Psoas muscle (tissue), 8 donors: ENCODE results near the gene SOWAHB. TPM values are rescaled to one million over a fixed set of nuclear protein-coding genes. Genes with fewer than 3 reads are reported as not detected.

Experiments used
- ATAC-seq, 4 donors: fragments of 200-7000 bp; cut with Tn5 transposase; one replicate each; pipeline ENCODE4 v1.9.1; 2020; ENCODE audit warnings: moderate library complexity in 3 of 4, mild to moderate bottlenecking in 2 of 4
- DNase-seq, 2 donors: peaks; one replicate each; pipeline ENCODE4 v3.0.0-alpha.2; 2020
- H3K27ac ChIP-seq: fragments of 200-600 bp; one replicate; pipeline ENCODE4 v1.8.0; 2022
- H3K27me3 ChIP-seq, 3 donors: fragments of 200-600 bp in 1 of 3; one replicate each; pipeline versions ENCODE4 v1.6.1 to v1.8.0; 2013 to 2022; ENCODE audit warnings: low read length in 2 of 3, mild to moderate bottlenecking in 2 of 3, moderate library complexity in 1 of 3; ENCODE audit not compliant: insufficient read depth in 3 of 3
- H3K36me3 ChIP-seq, 2 donors: fragments of 200-600 bp in 1 of 2; one replicate each; pipeline versions ENCODE4 v1.6.1 to v1.8.0; 2013 to 2022; ENCODE audit warnings: low read depth in 1 of 2, mild to moderate bottlenecking in 1 of 2, moderate library complexity in 1 of 2; ENCODE audit not compliant: insufficient read depth in 1 of 2
- H3K4me1 ChIP-seq: fragments of 200-600 bp; one replicate; pipeline ENCODE4 v1.8.0; 2022
- H3K4me3 ChIP-seq: fragments of 200-600 bp; one replicate; pipeline ENCODE4 v1.8.0; 2022; ENCODE audit warnings: mild to moderate bottlenecking
- H3K9me3 ChIP-seq: fragments of 200-600 bp; one replicate; pipeline ENCODE4 v1.8.0; 2022
- CTCF ChIP-seq: fragments of 200-600 bp; IDR thresholded peaks from one replicate; pipeline ENCODE4 v1.8.0; 2022; ENCODE audit warnings: antibody characterized with exemption
- WGBS, 3 donors: extraction: QIAGEN DNeasy Blood & Tissue Kit; methylation state at CpG; one replicate each; pipeline versions ENCODE4 v1.1.6 to v1.1.7; 2013; 5-methylcytosine and 5-hydroxymethylcytosine counted together
- intact Hi-C, 2 donors: fragments of 100-400 bp; cut with DNase I; formaldehyde crosslinking; loops; one replicate each; pipeline versions ENCODE4 v1.11.0 to v1.14.2; 2022
- polyA plus RNA-seq, 3 donors: library from polyadenylated mRNA; stranded (reverse); fragments of 200-250 nt; gene quantifications; one replicate each; pipeline ENCODE4 v1.2.3, GENCODE V29; 2013
- total RNA-seq, 4 donors: library from RNA; stranded (reverse); fragmentation: NEBNext Ultra II Directional in 2 of 4; extraction: Animal tissue kit (Norgen Biotek cat#: 25700) in 2 of 4; gene quantifications; one replicate each; pipeline versions ENCODE4 v1.2.1 to v1.2.4, GENCODE V29; 2021 to 2023
- donor health status: healthy with polysubstance abuse.
- donor health status: DM: no; HTN: no; CAD: no; lungs with moderate emphysema.
- donor health status: Bipolar disorder and iron deficiency.
- donor health status: healthy.
- donor health status: DM: yes; HTN: yes; CAD: no.
- donor health status: DM: no; HTN: no; CAD: no.
- donor health status: DM: no; HTN: no; CAD: no.
- donor health status: DM: yes; HTN: yes; CAD: no.

SOWAHB gene
- total and polyA plus RNA-seq, 7 donors = 0.03 to 0.09 TPM; not detected in 5

GRCh38 chr4:76904646-76905190, 6.8 kb upstream of the SOWAHB start:
- intact Hi-C loops = no loop called here
- WGBS, 3 donors = 66 to 75% (median 74%) methylated on average over 4 of the region's 4 CpGs

GRCh38 chr4:76902233-76902890, 4.4 kb upstream of the SOWAHB start:
- no peak for ATAC-seq

More at GRCh38 chr4:76904646-76905190, 6.8 kb upstream of the SOWAHB start:
- no peak for TF ChIP-seq CTCF
- H3K27me3 ChIP-seq = peaks cover 0 to 2% (median 2%) of the 10 kb centered on the region in 3 donors
- H3K4me1 ChIP-seq = no peaks in the 10 kb centered on the region
- peaks cover 3% of the 10 kb centered on the region for H3K9me3 ChIP-seq
- DNase-seq (no peak), ATAC-seq (no peak)
- no peak overlapping the region for H3K27ac ChIP-seq
- H3K36me3 ChIP-seq = no peaks in the 10 kb centered on the region
- H3K4me3 ChIP-seq = no peak overlapping the region

GRCh38 chr4:76898949-76899645, 1.2 kb upstream of the SOWAHB start:
- no peak overlapping the region for H3K27ac ChIP-seq
- H3K9me3 ChIP-seq = no peaks in the 10 kb centered on the region
- 79 to 92% (median 88%) methylated on average over 4 of the region's 4 CpGs for WGBS, 3 donors
- H3K27me3 ChIP-seq = peaks cover 2 to 52% (median 11%) of the 10 kb centered on the region in 3 donors
- H3K36me3 ChIP-seq = no peaks in the 10 kb centered on the region
- H3K4me3 ChIP-seq = no peak overlapping the region
- ATAC-seq (no peak), DNase-seq (no peak)
- H3K4me1 ChIP-seq = peaks cover 10% of the 10 kb centered on the region
- no peak for TF ChIP-seq CTCF
- intact Hi-C loops = no loop called here

More at GRCh38 chr4:76902233-76902890, 4.4 kb upstream of the SOWAHB start:
- intact Hi-C loops = no loop called here
- peaks cover 2 to 25% (median 6%) of the 10 kb centered on the region in 3 donors for H3K27me3 ChIP-seq
- no peak overlapping the region for H3K27ac ChIP-seq
- no peaks in the 10 kb centered on the region for H3K36me3 ChIP-seq
- 49 to 56% (median 51%) methylated on average over 3 of the region's 3 CpGs for WGBS, 3 donors
- no peak for DNase-seq
- H3K9me3 ChIP-seq = no peaks in the 10 kb centered on the region
- H3K4me3 ChIP-seq = no peak overlapping the region
- H3K4me1 ChIP-seq = peaks cover 6% of the 10 kb centered on the region
- no peak for TF ChIP-seq CTCF

- Histone ChIP-seq H3K36me3 (no peaks in the 10 kb centered on the region), H3K4me1 (peaks cover 10% of the 10 kb centered on the region), H3K27me3 (peaks cover 2 to 60% (median 11%) of the 10 kb centered on the region in 3 donors), H3K9me3 (no peaks in the 10 kb centered on the region), H3K27ac (no peak overlapping the region), H3K4me3 (peak overlapping the region; percentile 64)
- intact Hi-C loops = no loop called here
- WGBS, 3 donors = 33 to 42% (median 42%) methylated on average over 14 of the region's 14 CpGs
- TF ChIP-seq CTCF = no peak
- DNase-seq = no peak
- ATAC-seq = no peak
These were observed 395 bp upstream of the SOWAHB start for GRCh38 chr4:76898385-76898692.
